ENCODE results near the gene ACKR2.

ACKR2 gene

GRCh38 chr3:42830437-42831320 lies 21.4 kb downstream of the ACKR2 start:
- peak in 2 of 3 donors; percentile 27 to 32 for DNase-seq

- DNase-seq: peak; percentile 85 to 91 (median 90)
Observed at GRCh38 chr3:42831321-42831713, 22.1 kb downstream of the ACKR2 start.

DNA sequence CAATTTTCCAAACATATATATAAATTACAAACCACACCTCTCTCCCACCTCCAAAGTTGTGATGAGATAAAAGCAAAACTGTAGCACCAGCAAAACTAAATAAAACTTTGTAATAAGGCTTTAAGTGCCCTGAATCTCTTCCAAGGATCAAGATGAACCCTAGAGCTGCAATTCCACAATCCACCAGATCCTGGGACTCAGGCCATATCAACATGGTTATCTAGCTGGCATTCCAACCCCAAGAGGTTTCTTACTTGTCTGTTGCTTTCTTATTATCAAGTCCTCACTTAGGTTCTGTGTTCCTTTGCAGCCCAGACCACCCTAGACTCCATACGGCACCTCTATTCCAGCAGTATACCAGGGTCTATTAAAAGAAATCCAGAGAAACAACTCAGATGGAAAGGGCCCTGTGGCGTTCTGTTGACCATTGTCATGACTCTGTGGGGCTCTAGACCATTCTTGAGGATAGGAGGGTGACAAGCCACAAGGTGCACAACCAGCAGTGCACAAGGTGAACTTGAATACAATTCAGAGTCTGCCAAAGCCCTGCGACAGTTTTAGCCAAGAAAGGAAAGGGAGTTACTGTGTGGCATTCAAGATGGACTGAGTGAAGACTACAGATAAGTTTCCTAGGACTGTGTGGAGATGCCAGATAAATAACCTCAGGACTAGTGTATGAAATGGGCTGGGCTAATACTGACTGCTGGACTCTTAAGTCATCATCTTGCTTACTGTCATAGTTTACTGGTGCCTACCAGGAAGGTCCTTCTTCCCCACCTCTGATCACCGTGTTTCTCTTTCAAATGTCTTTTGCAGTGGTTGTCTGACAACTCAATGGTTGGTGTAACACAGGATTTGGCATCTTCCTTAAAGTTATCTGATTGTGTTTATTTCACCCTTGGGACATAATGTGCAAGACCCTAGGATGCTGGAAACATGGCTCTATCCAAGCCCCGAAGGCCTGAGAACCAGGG lies 27.2 kb downstream of the ACKR2 start:
- DNase-seq: no peak

DNA sequence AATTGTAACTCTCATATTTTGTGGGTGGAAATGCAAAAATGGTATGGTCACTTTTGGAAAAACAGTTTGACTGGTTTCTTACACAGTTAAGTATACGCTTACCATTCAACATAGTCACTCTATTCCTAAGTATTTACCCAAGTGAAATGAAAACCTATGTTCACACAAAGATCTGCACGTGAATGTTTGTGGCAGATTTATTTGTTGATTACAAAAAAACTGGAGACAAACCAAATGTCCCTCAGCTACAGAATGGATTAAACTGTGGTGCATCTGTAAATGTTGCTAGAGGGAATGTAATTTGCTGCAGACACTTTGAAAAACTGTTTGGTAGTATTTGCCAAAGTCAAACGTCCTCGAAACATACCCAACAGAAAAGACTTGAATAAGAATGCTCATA lies 29.3 kb downstream of the ACKR2 start:
- DNase-seq: no peak

DNA sequence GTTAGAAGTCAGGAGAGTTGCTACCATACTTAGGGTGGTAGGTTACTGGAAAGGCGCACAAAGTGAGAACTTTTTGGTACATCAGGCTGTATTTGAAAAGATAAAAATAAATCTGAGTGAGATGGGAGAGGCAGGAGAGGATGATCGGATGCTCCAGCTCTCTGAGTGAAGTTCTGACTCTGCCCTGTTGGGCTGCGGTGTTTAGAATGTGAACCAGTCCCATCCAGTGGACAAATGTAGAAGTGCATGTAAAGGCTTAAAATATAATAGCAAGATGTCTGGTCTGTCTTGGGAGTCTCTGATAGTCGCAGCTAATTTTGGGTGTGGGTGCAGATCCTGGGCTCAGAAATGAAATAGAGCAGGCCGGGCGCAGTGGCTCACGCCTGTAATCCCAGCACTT lies 30.4 kb downstream of the ACKR2 start:
- peak; percentile 69 to 76 (median 75) for DNase-seq

DNA sequence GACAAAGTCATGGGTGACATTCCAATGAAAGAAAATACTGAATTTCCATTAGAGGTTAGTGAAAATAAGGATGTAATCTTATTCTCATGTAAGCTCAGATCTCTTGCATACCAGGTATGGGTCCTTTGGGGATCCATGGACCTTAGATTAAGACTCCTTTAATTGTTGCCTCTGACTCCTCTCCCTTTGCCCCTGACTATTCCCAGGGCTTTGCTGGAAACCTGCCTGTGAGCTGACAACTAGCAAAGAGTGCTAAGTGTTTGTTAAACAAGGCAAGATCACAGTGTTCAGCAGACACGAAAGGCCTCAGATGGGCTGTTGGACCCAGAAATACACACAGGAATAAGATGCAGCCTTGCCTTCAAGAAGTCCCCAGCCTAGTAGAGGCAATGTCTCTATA lies 32.1 kb downstream of the ACKR2 start:
- peak in 1 of 3 donors; percentile 14 for DNase-seq

- DNase-seq: peak in 1 of 3 donors; percentile 18
Observed at GRCh38 chr3:42843713-42844411, 34.6 kb downstream of the ACKR2 start.

GRCh38 chr3:42844412-42844713 lies 35.1 kb downstream of the ACKR2 start:
- DNase-seq: no peak

- DNase-seq: peak in 1 of 3 donors; percentile 10
Observed at GRCh38 chr3:42844815-42845214, 35.6 kb downstream of the ACKR2 start.

DNA sequence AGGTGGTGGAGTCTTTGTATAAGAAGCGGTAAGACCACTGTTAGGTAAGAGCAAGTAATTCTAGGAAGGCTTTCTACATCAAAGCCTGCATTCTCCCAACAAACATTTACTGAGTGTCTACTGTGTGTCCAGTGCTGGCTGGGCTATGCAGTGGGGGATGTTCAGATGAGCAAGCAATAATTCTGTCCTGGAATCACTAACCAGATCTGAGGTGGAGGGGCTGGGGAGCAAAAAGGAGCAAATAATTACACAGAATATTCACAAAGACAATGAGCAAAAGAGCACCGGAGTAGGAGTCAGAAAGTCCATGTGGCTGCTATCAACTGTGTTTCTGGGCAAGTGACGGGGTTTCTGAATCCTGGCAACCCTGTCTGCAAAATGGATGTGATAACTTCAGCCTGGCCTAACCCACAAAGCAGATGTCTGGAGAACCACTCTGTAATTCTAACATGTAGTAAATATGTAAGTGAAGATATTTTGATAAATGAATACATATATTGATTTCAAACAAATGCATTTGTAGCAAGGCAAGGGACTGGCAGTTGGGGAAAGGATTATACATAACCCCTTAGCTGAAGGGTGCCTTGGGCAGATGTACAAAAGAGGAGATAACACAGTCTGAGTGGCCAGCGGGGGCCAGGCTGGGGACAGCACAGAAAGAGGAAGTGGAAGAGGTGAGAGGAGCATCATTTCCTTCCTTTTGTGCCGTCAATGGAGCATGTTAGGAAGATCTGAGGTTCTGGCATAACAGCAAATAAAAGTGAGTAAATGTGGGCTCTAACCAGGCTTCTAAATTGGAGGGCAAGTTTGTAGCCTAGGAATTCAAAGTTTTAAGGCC lies 37.7 kb downstream of the ACKR2 start:
- peak; percentile 63 to 73 (median 68) for DNase-seq

GRCh38 chr3:42847731-42848130 lies 38.5 kb downstream of the ACKR2 start:
- DNase-seq: no peak

DNA sequence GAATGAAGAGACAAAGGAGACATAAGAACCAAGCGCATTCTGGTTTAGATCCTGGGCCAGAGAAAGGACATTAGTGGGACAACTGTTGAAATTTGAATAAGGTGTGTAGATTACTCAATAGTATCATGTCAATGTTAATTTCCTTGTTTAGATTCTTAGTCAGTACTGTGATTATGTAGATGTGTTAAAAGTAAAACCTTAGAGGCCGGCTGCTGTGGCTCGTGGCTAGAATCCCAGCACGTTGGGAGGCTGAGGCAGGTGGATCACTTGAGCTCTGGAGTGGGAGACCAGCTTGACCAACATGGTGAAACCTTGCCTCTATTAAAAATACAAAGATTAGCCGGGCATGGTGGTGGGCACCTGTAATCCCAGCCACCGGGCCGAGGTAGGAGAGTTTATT lies 39.8 kb downstream of the ACKR2 start:
- DNase-seq: no peak

GRCh38 chr3:42850263-42850662 lies 41.0 kb downstream of the ACKR2 start:
- no peak for DNase-seq

DNA sequence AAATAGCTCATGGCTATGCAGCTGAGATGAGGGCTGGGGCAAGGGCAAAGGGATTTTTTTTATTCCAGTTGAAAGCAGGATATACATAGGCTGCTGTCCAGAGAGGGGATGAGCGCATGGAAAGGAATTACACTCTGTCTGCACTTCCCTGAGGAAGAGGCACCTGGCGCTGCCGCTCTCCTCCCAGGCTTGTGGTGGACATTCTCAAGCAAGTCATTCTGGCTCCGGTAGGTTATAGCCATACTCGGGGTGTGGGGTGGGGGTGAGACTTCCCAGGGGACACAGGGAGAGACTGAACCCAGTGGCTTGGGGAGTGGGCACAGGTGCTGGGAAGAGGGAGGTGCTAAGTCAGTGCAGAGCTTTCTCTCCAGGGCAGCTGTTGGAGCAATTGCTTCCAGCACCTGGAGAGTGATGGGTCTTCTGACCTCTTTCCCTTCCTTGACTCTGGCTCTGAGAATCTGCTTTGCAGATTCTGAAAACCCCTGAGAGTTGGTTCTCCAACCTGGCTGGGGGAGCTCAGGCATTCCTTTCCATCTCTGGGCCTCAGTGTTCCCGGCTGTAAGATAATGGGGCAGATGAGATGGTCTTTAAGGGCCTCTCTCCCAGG lies 42.1 kb downstream of the ACKR2 start:
- DNase-seq: no peak

DNA sequence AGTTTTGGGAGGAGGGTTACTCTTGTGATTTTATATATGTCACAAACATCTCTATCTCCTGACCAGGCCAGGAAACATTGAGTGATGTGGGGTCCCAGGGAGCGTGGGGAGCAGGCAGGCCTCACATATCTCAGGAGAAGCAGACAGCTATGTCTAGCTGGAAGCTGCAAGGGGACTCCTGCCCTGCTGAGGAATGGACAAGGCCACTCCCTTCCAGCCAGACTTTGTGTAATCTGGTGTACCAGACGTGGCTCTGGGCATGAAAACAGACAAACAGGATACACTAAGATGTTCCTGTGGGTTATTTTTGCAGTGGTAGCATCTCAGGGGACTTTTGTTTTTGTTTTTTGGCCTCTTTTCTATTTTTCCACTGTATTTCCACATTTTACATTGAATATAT lies 43.2 kb downstream of the ACKR2 start:
- DNase-seq: no peak

DNA sequence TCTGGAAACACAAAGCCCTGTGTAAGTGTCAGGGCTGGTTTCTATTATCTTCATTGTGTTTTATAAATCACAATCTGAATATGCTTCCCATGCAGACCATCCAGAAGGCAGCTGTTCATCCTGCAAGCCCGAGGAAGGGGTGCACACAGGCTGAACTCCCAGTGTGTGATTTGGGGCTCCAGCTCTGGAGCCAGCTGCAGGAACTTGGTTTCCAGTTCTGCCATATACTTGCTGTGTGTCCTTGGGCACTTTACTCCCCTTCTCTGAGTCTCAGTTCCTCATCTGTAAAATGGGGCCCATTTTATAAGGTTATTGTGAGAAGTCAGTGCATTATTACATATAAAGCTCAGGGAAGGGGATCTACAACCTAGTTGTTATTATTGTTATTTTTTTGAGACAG lies 43.8 kb downstream of the ACKR2 start:
- DNase-seq: no peak

DNA sequence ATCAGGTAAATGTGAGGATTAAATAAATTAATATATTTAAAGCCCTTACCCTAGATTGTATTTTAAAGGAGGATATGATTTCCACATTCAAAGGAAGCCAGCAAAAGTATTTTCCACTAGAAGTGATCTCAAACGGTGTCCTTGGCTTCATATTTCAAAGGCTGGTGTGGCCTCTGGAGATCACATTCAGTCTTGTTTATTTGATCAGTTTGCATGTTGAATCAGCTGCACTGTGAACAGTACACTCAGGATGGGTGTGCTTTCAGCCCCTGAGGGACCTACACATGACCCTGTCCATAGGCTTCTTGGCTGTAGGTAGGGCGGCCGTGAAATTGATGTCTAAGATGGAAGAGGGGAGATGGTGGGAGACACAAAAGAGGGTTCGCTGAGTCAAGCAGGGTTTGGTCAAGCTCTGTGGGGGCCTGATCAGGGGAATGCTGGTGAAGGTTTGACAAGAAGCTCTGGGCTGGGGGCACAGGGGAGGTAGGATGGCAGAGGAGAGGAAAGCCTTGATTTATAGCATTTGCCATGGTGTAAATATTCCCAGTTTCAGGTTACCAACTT lies 44.6 kb downstream of the ACKR2 start:
- peak in 1 of 3 donors; percentile 10 for DNase-seq

DNA sequence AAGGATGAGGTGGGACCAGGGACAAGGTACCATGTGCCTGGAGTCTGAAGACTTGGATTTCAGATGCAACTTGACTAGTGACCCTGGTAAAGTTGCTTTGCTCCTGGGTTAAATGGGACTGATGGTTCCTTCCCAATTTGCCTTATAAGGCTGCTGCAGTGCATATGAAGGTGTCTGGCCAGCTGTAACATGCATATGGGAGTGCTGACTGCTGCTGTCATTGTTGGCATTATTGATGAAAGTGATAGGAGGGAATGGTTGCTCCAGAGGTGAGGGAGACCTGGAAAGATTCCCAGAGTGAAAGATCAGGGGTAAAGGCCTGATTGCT lies 45.9 kb downstream of the ACKR2 start:
- no peak for DNase-seq

DNA sequence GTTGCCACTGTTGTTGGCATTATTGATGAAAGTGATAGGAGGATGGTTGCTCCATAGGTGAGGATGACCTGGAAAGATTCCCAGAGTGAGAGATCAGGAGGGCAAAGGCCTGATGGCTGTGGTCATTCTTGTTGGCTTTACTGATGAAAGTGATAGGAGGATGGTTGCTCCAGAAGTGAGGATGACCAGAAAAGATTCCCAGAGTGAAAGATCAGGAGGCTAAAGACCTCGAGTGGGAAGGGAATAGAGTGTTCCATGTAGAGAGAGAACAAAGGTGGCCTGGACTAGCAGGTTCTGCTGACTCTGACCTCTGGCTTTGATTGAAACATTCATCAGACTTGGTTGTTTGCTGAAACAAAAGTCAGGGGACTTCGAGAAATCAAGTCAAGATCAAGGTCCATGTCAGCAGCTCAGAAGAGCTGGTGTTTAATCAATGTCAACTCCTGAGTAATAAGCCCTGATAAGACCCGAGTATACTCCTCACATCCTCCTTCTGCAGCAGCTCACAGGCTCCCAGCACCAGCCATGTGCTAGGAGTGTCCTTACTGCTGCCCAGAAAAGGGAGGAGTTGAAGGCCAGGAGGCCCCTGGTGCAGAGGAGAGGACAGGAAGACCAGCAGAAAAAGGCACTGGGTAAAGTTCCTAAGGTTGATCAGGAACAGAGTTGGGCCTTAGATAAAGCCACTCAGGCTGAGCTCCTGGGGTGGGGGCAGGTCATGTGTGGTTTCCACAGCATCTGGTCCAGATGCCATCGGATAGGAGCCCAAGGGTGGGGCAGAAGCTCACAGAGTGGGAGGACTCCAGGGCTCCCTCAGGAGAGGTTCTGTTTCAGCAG lies 46.5 kb downstream of the ACKR2 start:
- no peak for DNase-seq

DNA sequence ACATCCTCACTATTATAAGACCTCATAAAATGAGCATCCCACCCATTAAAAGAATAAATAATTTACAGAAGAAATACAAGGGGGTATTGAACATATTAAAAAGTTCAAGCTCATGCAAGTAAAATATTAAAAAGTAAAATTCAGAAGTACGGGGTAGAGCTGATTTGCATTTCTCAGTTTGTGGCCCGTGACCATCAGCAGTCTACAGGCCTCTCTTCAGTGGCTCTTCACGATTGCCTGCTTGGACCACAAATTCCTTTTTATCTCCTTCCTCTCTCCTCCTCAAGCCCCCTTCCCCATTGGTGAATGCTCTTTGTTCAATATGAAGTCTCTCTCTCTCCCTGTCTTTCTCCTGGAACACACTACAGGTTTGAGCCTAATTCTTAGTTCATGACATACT lies 47.3 kb downstream of the ACKR2 start:
- DNase-seq: no peak

Measured in suppressor macrophage treated with lipopolysaccharide for 1 hour (primary cell).